Endothelial cell of umbilical vein (primary cell): ENCODE data around the gene NUDT14. TPM values are rescaled to one million over a fixed set of nuclear protein-coding genes. Genes with fewer than 3 reads are reported as not detected.

ENCODE experiments used
- BruUV-seq: library from RNA; stranded (reverse); fragments of 400-500 nt; replicated peaks from 2 replicates; lab custom pipeline; 2021; lab: Mats Ljungman, UMichigan
- CTCF ChIA-PET: fragments of 300-600, 350-600 bp; sonication (Branson Sonifier 250); formaldehyde crosslinking; loops from one replicate; lab custom pipeline; 2021; ENCODE audit warnings: antibody characterized with exemption, inconsistent platforms; lab: Charles Lee
- POLR2A ChIA-PET: fragments of 300-600, 350-600 bp; sonication (Branson Sonifier 250); formaldehyde crosslinking; loops from one replicate; lab custom pipeline; 2021; ENCODE audit warnings: antibody characterized with exemption, inconsistent platforms; lab: Charles Lee
- DNase-seq: peaks from one replicate; pipeline ENCODE4 v3.0.0-alpha.2; 2011; ENCODE audit warnings: low read depth, low spot score
- FAIRE-seq: peaks from 2 replicates; lab custom pipeline; 2011; peaks lifted over from hg19 to GRCh38; lab: Jason Lieb, UNC
- H2AFZ ChIP-seq: 2 replicates; pipeline ENCODE4 v1.6.0; 2012; ENCODE audit warnings: low read depth, low read length, control low read depth, inconsistent platforms
- H3K27ac ChIP-seq: 2 replicates; pipeline ENCODE4 v1.5.1; 2011; ENCODE audit warnings: low read depth, mild to moderate bottlenecking, control low read depth, low read length, moderate library complexity; ENCODE audit not compliant: insufficient read depth
- H3K27me3 ChIP-seq, 2 experiments: 2 replicates each; pipeline versions ENCODE4 v1.6.0 to v1.6.1; 2011; ENCODE audit warnings: low read length in 2 of 2, mixed read lengths in 1 of 2; ENCODE audit not compliant: control insufficient read depth in 2 of 2, insufficient read depth in 2 of 2
- H3K36me3 ChIP-seq, 2 experiments: 2 replicates in 1 of 2; 3 replicates in 1 of 2; pipeline ENCODE4 v1.5.1; 2011; ENCODE audit warnings: low read length in 2 of 2, mild to moderate bottlenecking in 1 of 2, moderate library complexity in 1 of 2; ENCODE audit not compliant: control insufficient read depth in 2 of 2, insufficient read depth in 2 of 2; ENCODE audit errors: extremely low read depth in 1 of 2
- H3K4me1 ChIP-seq: 3 replicates; pipeline ENCODE4 v1.5.1; 2011; ENCODE audit warnings: mild to moderate bottlenecking, low read length; ENCODE audit not compliant: control insufficient read depth, insufficient read depth; ENCODE audit errors: extremely low read depth
- H3K4me2 ChIP-seq: 2 replicates; pipeline ENCODE4 v1.6.1; 2011; ENCODE audit warnings: low read length, control low read depth, mixed read lengths; ENCODE audit not compliant: insufficient read depth
- H3K4me3 ChIP-seq, 3 experiments: fragments of 200-600 bp in 1 of 3; sonication (generic), shearing (Covaris generic) in 1 of 3; replicated peaks in 1 of 3; 2 replicates each; pipeline ENCODE4 v1.5.1; 2011 to 2016; ENCODE audit warnings: control low read depth in 3 of 3, low read length in 3 of 3, mild to moderate bottlenecking in 2 of 3, inconsistent platforms in 1 of 3, low read depth in 1 of 3, moderate library complexity in 1 of 3; ENCODE audit not compliant: insufficient read depth in 1 of 3
- H3K79me2 ChIP-seq: 2 replicates; pipeline ENCODE4 v1.6.0; 2012; ENCODE audit warnings: low read length, inconsistent platforms; ENCODE audit not compliant: control insufficient read depth, insufficient read depth
- H3K9ac ChIP-seq: replicated peaks from 2 replicates; pipeline ENCODE3; 2011; ENCODE audit warnings: low read length, control low read depth; ENCODE audit not compliant: insufficient read depth; ENCODE audit errors: extremely low read depth
- H3K9me1 ChIP-seq: replicated peaks from 3 replicates; pipeline ENCODE4 v1.6.0; 2011; ENCODE audit warnings: mild to moderate bottlenecking, low read length; ENCODE audit not compliant: control insufficient read depth, insufficient read depth; ENCODE audit errors: extremely low read depth
- H3K9me3 ChIP-seq: replicated peaks from 2 replicates; pipeline ENCODE4 v1.5.1; 2012; ENCODE audit warnings: low read length, inconsistent platforms; ENCODE audit not compliant: control insufficient read depth, insufficient read depth
- H4K20me1 ChIP-seq: replicated peaks from 2 replicates; pipeline ENCODE3; 2011; ENCODE audit warnings: mild to moderate bottlenecking, low read length; ENCODE audit not compliant: control insufficient read depth, insufficient read depth; ENCODE audit errors: extremely low read depth
- CTCF ChIP-seq, 2 donors: IDR thresholded peaks; 1 replicate in 1 of 2; 2 replicates in 1 of 2; pipeline ENCODE4 v1.5.1; 2011; ENCODE audit warnings: low read length in 2 of 2, mild to moderate bottlenecking in 2 of 2, moderate library complexity in 2 of 2, control low read depth in 1 of 2, inconsistent platforms in 1 of 2, low read depth in 1 of 2; ENCODE audit not compliant: insufficient read depth in 1 of 2; ENCODE audit errors: extremely low read depth in 1 of 2
- EZH2 ChIP-seq: IDR thresholded peaks from 2 replicates; pipeline ENCODE4 v1.6.1; 2012; ENCODE audit warnings: borderline replicate concordance, low read depth, mild to moderate bottlenecking, moderate library complexity, low read length, inconsistent platforms; ENCODE audit not compliant: severe bottlenecking
- FOS ChIP-seq: IDR thresholded peaks from 2 replicates; pipeline ENCODE4 v1.6.1; 2011; ENCODE audit warnings: mild to moderate bottlenecking, low read length, moderate library complexity, borderline replicate concordance; ENCODE audit not compliant: insufficient read depth
- GATA2 ChIP-seq: IDR thresholded peaks from 2 replicates; pipeline ENCODE4 v1.7.0; 2011; ENCODE audit warnings: low read depth, mild to moderate bottlenecking, moderate library complexity, mixed read lengths, low read length; ENCODE audit not compliant: insufficient read length, insufficient read depth
- JUN ChIP-seq: IDR thresholded peaks from 2 replicates; pipeline ENCODE4 v1.6.1; 2011; ENCODE audit warnings: borderline replicate concordance, low read depth; ENCODE audit not compliant: insufficient read length, insufficient read depth
- MAX ChIP-seq: IDR thresholded peaks from 2 replicates; pipeline ENCODE4 v1.6.1; 2011; ENCODE audit not compliant: insufficient read depth, insufficient read length
- MYC ChIP-seq: IDR thresholded peaks from one replicate; pipeline ENCODE4 v1.6.1; 2011; ENCODE audit warnings: mild to moderate bottlenecking, low read depth, low read length
- POLR2A ChIP-seq: IDR thresholded peaks from 2 replicates; pipeline ENCODE4 v1.6.1; 2012; ENCODE audit warnings: low read depth, mild to moderate bottlenecking, control low read depth, low read length
- POLR2AphosphoS5 ChIP-seq: IDR thresholded peaks from 2 replicates; pipeline ENCODE4 v1.6.1; 2012; ENCODE audit warnings: low read depth, mild to moderate bottlenecking, control low read depth, low read length, moderate library complexity; ENCODE audit not compliant: insufficient read depth
- dilution Hi-C: fragments of 300-500 bp; cut with MboI; formaldehyde crosslinking; loops from one replicate; pipeline ENCODE4 v1.15.0; 2019; ENCODE audit warnings: low sequenced_read_pairs; ENCODE audit not compliant: extremely low pct_ligation_motif_present
- intact Hi-C: fragments of 100-400 bp; cut with micrococcal nuclease; formaldehyde crosslinking; loops from one replicate; pipeline ENCODE4 v1.10.0; 2022
- polyA plus RNA-seq, 4 experiments: library from polyadenylated mRNA; depleted of rRNA in 3 of 4; stranded (reverse) in 3 of 4; unstranded in 1 of 4; fragments of >200 nt; gene quantifications; 2 replicates each; pipeline versions ENCODE4 v1.2.1 to v1.2.3, GENCODE V29; 2011 to 2012; ENCODE audit warnings: missing spikeins in 1 of 4
- total RNA-seq: library from RNA; stranded (reverse); gene quantifications from 2 replicates; pipeline ENCODE4 v1.2.3, GENCODE V29; 2021

Gene NUDT14
- total and polyA plus RNA-seq, 2 donors (not counting 3 experiments of a cell fraction or from before 2014, with no cell fraction given) = 97.7 to 103 TPM

DNA sequence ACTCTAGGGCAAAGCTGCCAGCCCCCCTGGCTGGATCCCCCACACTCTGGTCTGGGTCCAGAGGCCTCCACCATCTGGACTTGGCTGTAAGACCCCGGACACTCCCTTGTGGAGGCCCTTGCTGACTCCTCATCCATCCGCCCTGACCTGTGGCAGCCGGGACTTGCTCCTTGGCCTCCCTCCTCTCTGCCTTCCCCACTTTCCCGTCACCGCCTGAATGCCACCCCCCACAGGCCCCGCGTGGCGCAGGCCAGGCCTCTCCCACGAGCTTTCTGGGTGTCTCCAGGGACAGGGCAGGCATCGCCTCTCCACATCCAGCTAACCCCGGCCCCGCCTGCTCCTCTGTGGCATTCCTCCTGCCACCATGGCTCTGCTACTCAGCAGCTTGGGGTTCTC is 26.6 kb downstream of the NUDT14 start:
- BruUV-seq = no TSS peak
- H3K36me3 ChIP-seq = peaks cover 3 to 34% of the 10 kb centered on the region in 2 experiments
- intact Hi-C loops = no loop called here
- no peak overlapping the region for H3K9ac ChIP-seq
- H3K79me2 ChIP-seq = peaks cover 20% of the 10 kb centered on the region
- no peak for TF ChIP-seq JUN
- no peak overlapping the region for H3K27ac ChIP-seq
- no peak for FAIRE-seq
- ChIA-PET CTCF (interaction anchor here (0.6 kb wide), 1 partner anchor 1695 kb away, joined by 3 read pairs; no protein-coding TSS in a partner anchor), POLR2A (no interaction called here)
- dilution Hi-C loops = no loop called here
- H2AFZ ChIP-seq = no peak overlapping the region
- no peak for DNase-seq
- H3K4me1 ChIP-seq = no peaks in the 10 kb centered on the region
- H3K9me1 ChIP-seq = no peaks in the 10 kb centered on the region
- no peaks in the 10 kb centered on the region for H4K20me1 ChIP-seq
- no peaks in the 10 kb centered on the region for H3K27me3 ChIP-seq
- H3K4me3 ChIP-seq = no peak overlapping the region
- H3K9me3 ChIP-seq = no peaks in the 10 kb centered on the region
- no peak overlapping the region for H3K4me2 ChIP-seq

DNA sequence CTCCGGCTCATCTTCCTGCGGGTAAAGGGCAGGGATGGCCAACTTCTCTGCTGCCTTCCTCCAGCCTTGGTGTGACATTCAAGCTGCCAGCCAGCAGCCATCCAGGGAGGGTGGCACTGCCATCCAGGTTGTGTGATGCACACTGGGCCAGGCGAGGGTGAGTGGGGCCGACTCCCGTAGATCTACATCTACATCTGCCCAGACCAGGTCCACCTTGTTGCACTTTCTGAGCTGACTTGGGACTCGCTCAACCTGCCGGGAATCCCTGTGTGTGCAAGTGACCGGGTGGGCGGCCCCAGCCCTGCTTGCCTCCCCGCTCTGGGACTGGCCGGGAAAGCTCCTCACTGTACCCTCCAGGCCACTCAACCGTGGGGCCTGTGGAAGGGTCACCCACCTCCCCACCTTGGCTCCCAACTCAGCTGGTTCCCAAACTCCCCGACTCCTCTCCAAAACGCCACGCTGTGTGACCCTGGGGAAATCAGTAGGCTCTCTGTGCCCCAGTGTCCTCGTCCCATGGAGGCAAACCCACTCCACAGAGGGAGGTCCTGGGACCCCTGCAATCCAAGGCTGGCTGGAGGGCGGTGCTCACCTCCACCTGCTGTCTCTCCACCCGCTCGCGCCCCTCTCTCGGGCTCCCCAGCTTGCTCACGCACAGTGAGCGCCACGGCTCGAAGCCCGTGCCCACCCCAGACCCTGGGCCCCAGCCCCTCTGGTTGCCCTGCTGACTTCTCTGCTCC is 27.2 kb downstream of the NUDT14 start:
- peaks cover 15% of the 10 kb centered on the region for H3K79me2 ChIP-seq
- no peaks in the 10 kb centered on the region for H3K9me3 ChIP-seq
- peaks cover 3 to 39% of the 10 kb centered on the region in 2 experiments for H3K36me3 ChIP-seq
- H3K27me3 ChIP-seq = no peaks in the 10 kb centered on the region
- no peak overlapping the region for H3K27ac ChIP-seq
- H3K9me1 ChIP-seq = no peaks in the 10 kb centered on the region
- H2AFZ ChIP-seq = no peak overlapping the region
- no peaks in the 10 kb centered on the region for H4K20me1 ChIP-seq
- H3K4me3 ChIP-seq = no peak overlapping the region
- dilution Hi-C loops (no loop called here), intact Hi-C loops (no loop called here)
- H3K4me1 ChIP-seq = no peaks in the 10 kb centered on the region
- no peak for FAIRE-seq
- BruUV-seq = no TSS peak
- no peak overlapping the region for H3K9ac ChIP-seq
- no peak for DNase-seq
- H3K4me2 ChIP-seq = no peak overlapping the region
- TF ChIP-seq MYC (no peak), CTCF (IDR thresholded peaks at IDR 0.05; ENCODE audit: extremely low read depth in 1 of 2, insufficient read depth in 1 of 2, low read depth in 1 of 2, low read length in 2 of 2) (no peak), MAX (no peak), FOS (no peak), JUN (no peak), POLR2AphosphoS5 (no peak), POLR2A (no peak), EZH2 (no peak), GATA2 (no peak)
- POLR2A ChIA-PET = interaction anchor here (0.6 kb wide), 1 partner anchor 211 kb away, joined by 3 read pairs; no protein-coding TSS in a partner anchor
- CTCF ChIA-PET = interaction anchor here (0.6 kb wide), 1 partner anchor 1694 kb away, joined by 3 read pairs; no protein-coding TSS in a partner anchor
